PFSK-1 (cell line): Measurements from ENCODE around the gene MRPL54.

Source experiments
- FOXP2 ChIP-seq: optimal IDR thresholded peaks from 2 replicates; pipeline ENCODE3; 2011; ENCODE audit warnings: borderline replicate concordance, control low read depth, inconsistent platforms; ENCODE audit not compliant: insufficient read depth; ENCODE audit errors: extremely low read length, extremely low read depth
- POLR2AphosphoS5 ChIP-seq: IDR thresholded peaks from 2 replicates; pipeline ENCODE4 v1.6.1; 2012; ENCODE audit warnings: low read depth, mild to moderate bottlenecking, control low read depth, low read length, moderate library complexity
- TAF1 ChIP-seq: IDR thresholded peaks from 2 replicates; pipeline ENCODE4 v1.6.1; 2012; ENCODE audit warnings: low read length, control low read depth, borderline replicate concordance; ENCODE audit not compliant: insufficient read depth
- TF ChIP-seq, protein P1 (sequence below), 2 experiments: IDR thresholded peaks; 2 replicates each; pipeline versions ENCODE4 v1.6.1 to v1.8.0; 2011 to 2012; ENCODE audit warnings: low read depth in 2 of 2, low read length in 2 of 2, control low read depth in 1 of 2, inconsistent platforms in 1 of 2, mild to moderate bottlenecking in 1 of 2, moderate library complexity in 1 of 2; ENCODE audit not compliant: insufficient read depth in 1 of 2

DNA sequence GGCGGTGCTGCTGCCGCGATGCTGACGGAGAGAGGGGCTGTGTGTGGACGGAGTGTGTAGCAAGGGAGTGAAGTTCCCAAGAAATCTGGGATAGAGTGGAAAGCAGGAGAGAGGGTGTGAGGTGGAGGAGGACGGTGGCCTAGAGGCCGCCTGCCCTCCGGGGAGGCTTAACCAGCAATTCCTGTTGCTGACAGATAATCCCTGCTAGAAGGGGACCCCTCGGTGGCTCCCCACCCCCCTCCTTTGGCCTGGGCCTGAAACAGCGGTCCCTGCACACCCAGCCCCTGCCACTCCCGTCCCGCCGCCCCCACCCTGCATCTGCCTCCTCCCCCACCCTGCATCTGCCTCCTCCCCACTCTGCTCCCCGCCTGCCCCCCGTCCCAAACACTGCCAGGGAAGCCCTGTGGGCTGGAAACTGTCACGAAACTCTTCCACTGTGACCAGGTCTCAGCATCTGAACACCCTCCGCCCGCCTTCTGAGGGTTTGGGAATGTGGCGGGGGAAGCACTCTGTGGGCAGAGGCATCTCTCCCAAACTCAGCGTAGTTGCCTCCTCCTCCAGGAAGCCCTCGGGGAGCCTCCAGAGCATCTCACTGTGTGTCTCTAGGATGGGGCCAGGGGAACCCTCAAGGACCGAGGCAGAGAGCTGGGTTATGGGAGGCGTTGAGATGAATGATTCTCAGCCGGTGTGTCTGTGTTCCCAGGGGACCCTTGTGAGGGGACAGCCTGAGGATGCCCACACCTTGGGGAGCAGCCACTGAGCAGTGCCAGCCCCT is 40.8 kb downstream of the MRPL54 start:
- no peak for TF ChIP-seq TAF1
- TF ChIP-seq POLR2AphosphoS5 = no peak
- no peak for TF ChIP-seq FOXP2
- TF ChIP-seq, protein P1, sequence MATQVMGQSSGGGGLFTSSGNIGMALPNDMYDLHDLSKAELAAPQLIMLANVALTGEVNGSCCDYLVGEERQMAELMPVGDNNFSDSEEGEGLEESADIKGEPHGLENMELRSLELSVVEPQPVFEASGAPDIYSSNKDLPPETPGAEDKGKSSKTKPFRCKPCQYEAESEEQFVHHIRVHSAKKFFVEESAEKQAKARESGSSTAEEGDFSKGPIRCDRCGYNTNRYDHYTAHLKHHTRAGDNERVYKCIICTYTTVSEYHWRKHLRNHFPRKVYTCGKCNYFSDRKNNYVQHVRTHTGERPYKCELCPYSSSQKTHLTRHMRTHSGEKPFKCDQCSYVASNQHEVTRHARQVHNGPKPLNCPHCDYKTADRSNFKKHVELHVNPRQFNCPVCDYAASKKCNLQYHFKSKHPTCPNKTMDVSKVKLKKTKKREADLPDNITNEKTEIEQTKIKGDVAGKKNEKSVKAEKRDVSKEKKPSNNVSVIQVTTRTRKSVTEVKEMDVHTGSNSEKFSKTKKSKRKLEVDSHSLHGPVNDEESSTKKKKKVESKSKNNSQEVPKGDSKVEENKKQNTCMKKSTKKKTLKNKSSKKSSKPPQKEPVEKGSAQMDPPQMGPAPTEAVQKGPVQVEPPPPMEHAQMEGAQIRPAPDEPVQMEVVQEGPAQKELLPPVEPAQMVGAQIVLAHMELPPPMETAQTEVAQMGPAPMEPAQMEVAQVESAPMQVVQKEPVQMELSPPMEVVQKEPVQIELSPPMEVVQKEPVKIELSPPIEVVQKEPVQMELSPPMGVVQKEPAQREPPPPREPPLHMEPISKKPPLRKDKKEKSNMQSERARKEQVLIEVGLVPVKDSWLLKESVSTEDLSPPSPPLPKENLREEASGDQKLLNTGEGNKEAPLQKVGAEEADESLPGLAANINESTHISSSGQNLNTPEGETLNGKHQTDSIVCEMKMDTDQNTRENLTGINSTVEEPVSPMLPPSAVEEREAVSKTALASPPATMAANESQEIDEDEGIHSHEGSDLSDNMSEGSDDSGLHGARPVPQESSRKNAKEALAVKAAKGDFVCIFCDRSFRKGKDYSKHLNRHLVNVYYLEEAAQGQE (IDR thresholded peaks at IDR 0.05; ENCODE audit: insufficient read depth in 1 of 2, low read depth in 2 of 2, low read length in 2 of 2) = no peak
